OCI-LY7 (cell line): ENCODE data around the gene DUSP22.

Experiments
- EZH2phosphoT487 ChIP-seq: fragments of 200-600 bp; sonication (generic); IDR thresholded peaks from 2 replicates; pipeline ENCODE4 v1.6.1; 2018; ENCODE audit warnings: low read depth, borderline replicate concordance, mild to moderate bottlenecking, mixed run types, antibody characterized with exemption, low read length, moderate library complexity, mixed read lengths
- TF ChIP-seq, protein P1 (sequence below): fragments of 200-600 bp; sonication (generic); conservative IDR thresholded peaks from 2 replicates; pipeline ENCODE4 v1.5.1; 2014; ENCODE audit warnings: mild to moderate bottlenecking, antibody characterized with exemption, low read length, moderate library complexity, mixed read lengths

DNA sequence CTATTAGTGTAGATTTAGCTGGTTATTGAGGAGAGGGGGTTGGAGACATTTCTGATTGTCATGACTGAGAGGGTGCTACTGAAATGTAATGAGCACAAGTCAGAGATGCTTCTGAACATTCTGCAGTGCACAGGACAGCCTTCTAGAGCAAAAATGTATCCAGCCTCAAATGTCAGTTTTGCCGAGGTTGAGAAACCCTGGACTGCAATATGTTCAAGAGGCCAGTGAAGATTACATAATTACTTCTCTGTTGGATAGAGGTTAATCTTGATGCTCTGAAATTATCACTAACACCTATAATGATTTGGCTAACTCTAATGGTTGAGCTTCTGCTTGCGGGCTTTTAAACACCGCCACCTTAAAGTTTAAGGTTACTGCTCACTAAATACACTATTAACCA, 3.4 kb upstream of the DUSP22 start:
- TF ChIP-seq, protein P1, sequence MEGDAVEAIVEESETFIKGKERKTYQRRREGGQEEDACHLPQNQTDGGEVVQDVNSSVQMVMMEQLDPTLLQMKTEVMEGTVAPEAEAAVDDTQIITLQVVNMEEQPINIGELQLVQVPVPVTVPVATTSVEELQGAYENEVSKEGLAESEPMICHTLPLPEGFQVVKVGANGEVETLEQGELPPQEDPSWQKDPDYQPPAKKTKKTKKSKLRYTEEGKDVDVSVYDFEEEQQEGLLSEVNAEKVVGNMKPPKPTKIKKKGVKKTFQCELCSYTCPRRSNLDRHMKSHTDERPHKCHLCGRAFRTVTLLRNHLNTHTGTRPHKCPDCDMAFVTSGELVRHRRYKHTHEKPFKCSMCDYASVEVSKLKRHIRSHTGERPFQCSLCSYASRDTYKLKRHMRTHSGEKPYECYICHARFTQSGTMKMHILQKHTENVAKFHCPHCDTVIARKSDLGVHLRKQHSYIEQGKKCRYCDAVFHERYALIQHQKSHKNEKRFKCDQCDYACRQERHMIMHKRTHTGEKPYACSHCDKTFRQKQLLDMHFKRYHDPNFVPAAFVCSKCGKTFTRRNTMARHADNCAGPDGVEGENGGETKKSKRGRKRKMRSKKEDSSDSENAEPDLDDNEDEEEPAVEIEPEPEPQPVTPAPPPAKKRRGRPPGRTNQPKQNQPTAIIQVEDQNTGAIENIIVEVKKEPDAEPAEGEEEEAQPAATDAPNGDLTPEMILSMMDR = no peak
- no peak for TF ChIP-seq EZH2phosphoT487
